PC-3 (cell line): ENCODE data around the gene KRTAP5-5. TPM values are rescaled to one million over a fixed set of nuclear protein-coding genes. Genes with fewer than 3 reads are reported as not detected.
"Not testable (repeated sequence)": the region's sequence is repeated elsewhere in the genome, so short reads cannot be mapped to it uniquely, and the experiment has no call there.

Experiments used
- ATAC-seq: fragments of 200-7000 bp; cut with Tn5 transposase; 2 replicates; pipeline ENCODE4 v1.9.1; 2020; ENCODE audit warnings: mild to moderate bottlenecking, moderate library complexity
- BruUV-seq: library from RNA; stranded (reverse); fragments of 400-500 nt; replicated peaks from 2 replicates; lab custom pipeline; 2021; lab: Mats Ljungman, UMichigan
- CTCF ChIA-PET: fragments of 300-600 bp; sonication (Branson Sonifier 250); formaldehyde crosslinking; loops from one replicate; lab custom pipeline; 2022; ENCODE audit warnings: antibody characterized with exemption; lab: Charles Lee
- POLR2A ChIA-PET: fragments of 300-600 bp; sonication (Branson Sonifier 250); formaldehyde crosslinking; loops from one replicate; lab custom pipeline; 2022; ENCODE audit warnings: antibody characterized with exemption; ENCODE audit not compliant: unreplicated experiment; lab: Charles Lee
- DNase-seq: peaks from one replicate; pipeline ENCODE4 v3.0.0-alpha.2; 2015
- H2AFZ ChIP-seq: fragments of 300-600 bp; sonication (generic); 2 replicates; pipeline ENCODE4 v1.6.0; 2016; ENCODE audit warnings: antibody characterized with exemption, low read length
- H3F3A ChIP-seq: fragments of 300-600 bp; sonication (generic); one replicate; pipeline ENCODE4 v1.6.0; 2017; ENCODE audit warnings: antibody characterized with exemption, low read length, control low read depth, mild to moderate bottlenecking; ENCODE audit not compliant: unreplicated experiment
- H3K27ac ChIP-seq: fragments of 300-600 bp; sonication (generic); 2 replicates; pipeline ENCODE4 v1.5.1; 2016; ENCODE audit warnings: mild to moderate bottlenecking, low read length
- H3K27me3 ChIP-seq: fragments of 300-600 bp; sonication (generic); 2 replicates; pipeline ENCODE4 v1.6.1; 2016; ENCODE audit warnings: low read length, mixed read lengths
- H3K36me3 ChIP-seq: fragments of 300-600 bp; sonication (generic); 2 replicates; pipeline ENCODE4 v1.6.1; 2016; ENCODE audit warnings: low read depth, mixed run types, low read length, mixed read lengths
- H3K4me1 ChIP-seq: fragments of 300-600 bp; sonication (generic); 2 replicates; pipeline ENCODE4 v1.5.1; 2016; ENCODE audit warnings: low read length; ENCODE audit not compliant: insufficient read depth
- H3K4me2 ChIP-seq: fragments of 300-600 bp; sonication (generic); 2 replicates; pipeline ENCODE4 v1.6.0; 2016; ENCODE audit warnings: low read length
- H3K4me3 ChIP-seq: fragments of 300-600 bp; sonication (generic); 2 replicates; pipeline ENCODE4 v1.5.1; 2016; ENCODE audit warnings: mild to moderate bottlenecking, low read length, mixed read lengths
- H3K79me2 ChIP-seq: fragments of 300-600 bp; sonication (generic); 2 replicates; pipeline ENCODE4 v1.6.1; 2017; ENCODE audit warnings: low read length, mixed read lengths
- H3K9ac ChIP-seq: fragments of 300-600 bp; sonication (generic); 2 replicates; pipeline ENCODE4 v1.6.0; 2016; ENCODE audit warnings: mild to moderate bottlenecking, low read length
- H3K9me2 ChIP-seq: fragments of 300-600 bp; sonication (generic); replicated peaks from 2 replicates; pipeline ENCODE4 v1.6.1; 2016; ENCODE audit warnings: mixed run types, low read length, mixed read lengths
- H3K9me3 ChIP-seq: fragments of 300-600 bp; sonication (generic); 2 replicates; pipeline ENCODE4 v1.6.1; 2016; ENCODE audit warnings: low read length, mixed read lengths
- H4K20me1 ChIP-seq: fragments of 300-600 bp; sonication (generic); 2 replicates; pipeline ENCODE4 v1.6.1; 2016; ENCODE audit warnings: low read length, mixed read lengths
- EZH2 ChIP-seq: fragments of 300-600 bp; sonication (generic); IDR thresholded peaks from one replicate; pipeline ENCODE4 v1.6.1; 2017; ENCODE audit warnings: antibody characterized with exemption, mild to moderate bottlenecking, low read length; ENCODE audit not compliant: unreplicated experiment
- EZH2phosphoT487 ChIP-seq: fragments of 300-600 bp; sonication (generic); IDR thresholded peaks from 2 replicates; pipeline ENCODE4 v1.6.1; 2018; ENCODE audit warnings: mild to moderate bottlenecking, antibody characterized with exemption, low read length, borderline replicate concordance
- intact Hi-C: fragments of 100-400 bp; cut with micrococcal nuclease; formaldehyde crosslinking; loops from 2 replicates; pipeline ENCODE4 v1.9.0; 2023
- total RNA-seq: library from RNA; depleted of rRNA; stranded (reverse); fragments of >200 nt; gene quantifications from 2 replicates; pipeline ENCODE4 v1.2.3, GENCODE V29; 2014
- TF ChIP-seq, protein P1 (sequence below): fragments of 300-600 bp; sonication (generic); conservative IDR thresholded peaks from 2 replicates; pipeline ENCODE4 v1.5.1; 2017; ENCODE audit warnings: antibody characterized with exemption, low read depth, mild to moderate bottlenecking, low read length

Gene KRTAP5-5
- total RNA-seq, 1 experiment from 2014 or later = not detected

DNA sequence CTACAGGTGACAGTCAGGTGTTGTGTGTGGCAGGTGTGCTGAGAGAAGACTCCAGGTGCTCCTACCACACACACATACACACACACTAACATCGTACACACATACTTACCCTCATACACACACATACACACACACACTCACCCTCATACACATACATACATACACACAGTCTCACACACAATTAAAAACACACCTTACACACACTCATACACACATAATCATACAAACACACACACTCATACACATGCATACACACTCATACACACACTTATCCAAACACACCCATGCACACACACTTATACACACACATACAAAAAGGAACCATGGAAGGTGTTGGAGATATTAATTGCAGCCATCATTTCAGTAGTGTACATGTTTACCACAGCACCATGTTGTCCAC is 25.9 kb upstream of the KRTAP5-5 start:
- ATAC-seq = no peak
- TF ChIP-seq EZH2phosphoT487 (no peak), EZH2 (no peak)
- TF ChIP-seq, protein P1, sequence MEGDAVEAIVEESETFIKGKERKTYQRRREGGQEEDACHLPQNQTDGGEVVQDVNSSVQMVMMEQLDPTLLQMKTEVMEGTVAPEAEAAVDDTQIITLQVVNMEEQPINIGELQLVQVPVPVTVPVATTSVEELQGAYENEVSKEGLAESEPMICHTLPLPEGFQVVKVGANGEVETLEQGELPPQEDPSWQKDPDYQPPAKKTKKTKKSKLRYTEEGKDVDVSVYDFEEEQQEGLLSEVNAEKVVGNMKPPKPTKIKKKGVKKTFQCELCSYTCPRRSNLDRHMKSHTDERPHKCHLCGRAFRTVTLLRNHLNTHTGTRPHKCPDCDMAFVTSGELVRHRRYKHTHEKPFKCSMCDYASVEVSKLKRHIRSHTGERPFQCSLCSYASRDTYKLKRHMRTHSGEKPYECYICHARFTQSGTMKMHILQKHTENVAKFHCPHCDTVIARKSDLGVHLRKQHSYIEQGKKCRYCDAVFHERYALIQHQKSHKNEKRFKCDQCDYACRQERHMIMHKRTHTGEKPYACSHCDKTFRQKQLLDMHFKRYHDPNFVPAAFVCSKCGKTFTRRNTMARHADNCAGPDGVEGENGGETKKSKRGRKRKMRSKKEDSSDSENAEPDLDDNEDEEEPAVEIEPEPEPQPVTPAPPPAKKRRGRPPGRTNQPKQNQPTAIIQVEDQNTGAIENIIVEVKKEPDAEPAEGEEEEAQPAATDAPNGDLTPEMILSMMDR = no peak
- peaks cover 46% of the 10 kb centered on the region for H3K27me3 ChIP-seq
- no peak overlapping the region for H2AFZ ChIP-seq
- no peak overlapping the region for H3K4me3 ChIP-seq
- H3K9ac ChIP-seq = no peak overlapping the region
- ChIA-PET POLR2A (no interaction called here), CTCF (no interaction called here)
- no peaks in the 10 kb centered on the region for H3K9me3 ChIP-seq
- no peaks in the 10 kb centered on the region for H3K4me1 ChIP-seq
- no peaks in the 10 kb centered on the region for H3K36me3 ChIP-seq
- H3F3A ChIP-seq = no peaks in the 10 kb centered on the region
- no peak overlapping the region for H3K4me2 ChIP-seq
- BruUV-seq = no TSS peak
- no peaks in the 10 kb centered on the region for H3K9me2 ChIP-seq
- H3K79me2 ChIP-seq = no peaks in the 10 kb centered on the region
- H3K27ac ChIP-seq = no peak overlapping the region
- H4K20me1 ChIP-seq = no peaks in the 10 kb centered on the region
- DNase-seq = no peak
- intact Hi-C loops = no loop called here

DNA sequence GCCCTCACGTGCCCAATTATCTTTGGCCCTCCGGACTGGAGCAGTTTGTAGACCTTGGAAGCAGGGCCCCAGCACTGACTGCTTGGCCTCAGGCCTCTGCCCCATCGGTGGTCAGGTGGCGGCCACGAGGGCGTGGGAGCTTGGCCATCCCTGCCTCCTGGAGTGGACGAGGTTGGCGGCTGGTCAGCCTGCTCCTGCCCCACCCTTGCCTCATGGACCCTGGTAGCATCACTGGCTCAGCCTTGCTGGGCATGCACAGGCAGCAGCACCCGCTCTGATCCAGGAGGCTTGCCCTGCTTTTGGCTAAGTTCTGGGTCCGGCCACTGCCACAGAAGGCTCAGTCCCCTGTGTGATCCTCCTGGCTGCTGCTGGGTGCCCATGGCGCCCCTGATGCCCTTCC is 25.4 kb upstream of the KRTAP5-5 start:
- H3K9ac ChIP-seq = no peak overlapping the region
- no peak overlapping the region for H3K4me3 ChIP-seq
- intact Hi-C loops = no loop called here
- CTCF ChIA-PET = no interaction called here
- H3K36me3 ChIP-seq = no peaks in the 10 kb centered on the region
- H3F3A ChIP-seq = no peaks in the 10 kb centered on the region
- ATAC-seq (no peak), DNase-seq (no peak)
- no peaks in the 10 kb centered on the region for H4K20me1 ChIP-seq
- BruUV-seq = no TSS peak
- POLR2A ChIA-PET = no interaction called here
- no peaks in the 10 kb centered on the region for H3K4me1 ChIP-seq
- no peaks in the 10 kb centered on the region for H3K9me2 ChIP-seq
- H3K4me2 ChIP-seq = no peak overlapping the region
- H3K79me2 ChIP-seq = no peaks in the 10 kb centered on the region
- H3K9me3 ChIP-seq = no peaks in the 10 kb centered on the region
- no peak overlapping the region for H3K27ac ChIP-seq
- no peak for TF ChIP-seq EZH2
- TF ChIP-seq EZH2phosphoT487 = no peak
- TF ChIP-seq, protein P1 = no peak
- peaks cover 42% of the 10 kb centered on the region for H3K27me3 ChIP-seq
- no peak overlapping the region for H2AFZ ChIP-seq

DNA sequence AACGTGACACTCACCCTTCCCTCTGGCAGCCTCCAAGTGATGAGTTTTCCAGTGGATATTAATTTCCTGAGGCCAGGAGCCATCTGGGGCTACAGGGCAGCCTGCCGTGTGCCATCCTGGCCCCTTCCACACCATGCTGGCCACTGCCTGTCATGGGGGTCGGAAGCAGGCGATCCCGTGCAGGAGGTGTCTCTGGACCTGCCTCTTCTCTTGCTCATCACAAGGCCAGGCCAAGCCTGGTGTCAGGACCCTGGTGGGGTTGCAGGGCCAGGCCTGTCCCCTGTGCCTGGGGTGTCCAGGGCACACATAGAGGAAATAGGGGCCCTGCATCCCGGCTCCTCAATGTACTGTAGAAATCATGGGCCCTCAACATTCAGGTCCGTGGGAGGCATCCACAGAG is 24.9 kb upstream of the KRTAP5-5 start:
- Histone ChIP-seq H3K9ac (no peak overlapping the region), H3K4me3 (no peak overlapping the region), H3K9me3 (no peaks in the 10 kb centered on the region), H3K4me2 (no peak overlapping the region), H2AFZ (no peak overlapping the region), H3K36me3 (no peaks in the 10 kb centered on the region), H3K4me1 (no peaks in the 10 kb centered on the region), H3K27me3 (peaks cover 38% of the 10 kb centered on the region), H3K9me2 (no peaks in the 10 kb centered on the region), H4K20me1 (no peaks in the 10 kb centered on the region), H3K79me2 (no peaks in the 10 kb centered on the region), H3K27ac (no peak overlapping the region), H3F3A (no peaks in the 10 kb centered on the region)
- no peak for ATAC-seq
- intact Hi-C loops = no loop called here
- no peak for TF ChIP-seq EZH2
- TF ChIP-seq, protein P1 = no peak
- TF ChIP-seq EZH2phosphoT487 = no peak
- DNase-seq = no peak
- ChIA-PET CTCF (interaction anchor here (1.2 kb wide), 1 partner anchor 9 kb away, joined by 3 read pairs; no protein-coding TSS in a partner anchor), POLR2A (no interaction called here)
- BruUV-seq = no TSS peak

DNA sequence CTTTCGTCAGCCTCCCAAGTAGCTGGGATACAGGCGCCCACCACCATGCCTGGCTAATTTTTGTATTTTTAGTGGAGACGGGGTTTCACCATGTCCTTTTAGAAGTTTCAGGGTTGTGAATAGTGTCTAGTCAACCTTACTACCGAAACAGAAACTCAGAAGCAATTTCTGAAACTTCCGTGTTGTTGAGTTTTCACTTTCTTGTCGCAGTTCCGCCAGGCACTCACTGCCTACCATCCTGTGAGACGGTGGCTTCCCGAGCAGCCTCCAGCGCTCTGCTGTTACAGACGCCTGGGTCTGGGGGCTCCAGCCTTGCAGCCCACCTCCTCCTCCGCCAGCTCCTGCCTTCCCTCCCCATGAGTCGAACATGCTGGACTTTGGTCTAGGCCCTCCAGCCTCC is 23.7 kb upstream of the KRTAP5-5 start:
- H3K36me3 ChIP-seq, H4K20me1 ChIP-seq, DNase-seq, H3K4me2 ChIP-seq, intact Hi-C loops, H3K9ac ChIP-seq, H3K27ac ChIP-seq, H3K9me2 ChIP-seq, BruUV-seq, H3K79me2 ChIP-seq, H3K4me3 ChIP-seq, H2AFZ ChIP-seq, POLR2A ChIA-PET, H3K9me3 ChIP-seq, H3K4me1 ChIP-seq, H3F3A ChIP-seq, ATAC-seq: not testable (repeated sequence)
- peaks cover 26% of the 10 kb centered on the region for H3K27me3 ChIP-seq
- CTCF ChIA-PET = interaction anchor here (1.2 kb wide), 1 partner anchor 11 kb away, joined by 3 read pairs; no protein-coding TSS in a partner anchor
